Measurements from ENCODE around the gene FOXD2. TPM values are rescaled to one million over a fixed set of nuclear protein-coding genes. Genes with fewer than 3 reads are reported as not detected.

FOXD2 gene
- total and polyA plus RNA-seq, 2 experiments from 2014 or later, result 1.0 to 1.6 TPM

GRCh38 chr1:47401761-47402160 lies 36.1 kb upstream of the FOXD2 start:
- no peak for DNase-seq (ENCODE audit: low spot score)
- Histone ChIP-seq H4K20me1 (ENCODE audit: insufficient read depth, poor library complexity, severe bottlenecking) (no peaks in the 10 kb centered on the region), H3K27ac (no peak overlapping the region), H3K4me2 (no peak overlapping the region), H3K9me2 (replicated peaks; ENCODE audit: insufficient read depth) (no peaks in the 10 kb centered on the region), H2AFZ (no peak overlapping the region), H3K4me3 (no peak overlapping the region), H3K4me1 (ENCODE audit: insufficient read depth) (peaks cover 11% of the 10 kb centered on the region), H3K9me3 (ENCODE audit: low read depth) (no peaks in the 10 kb centered on the region), H3K79me2 (no peaks in the 10 kb centered on the region), H3K36me3 (replicated peaks; ENCODE audit: insufficient read depth, low read depth) (no peaks in the 10 kb centered on the region), H3K27me3 (peaks cover 9% of the 10 kb centered on the region)
- 72% methylated on average over 4 of the region's 4 CpGs for WGBS (ENCODE audit: low lambda C conversion rate, missing lambda C conversion rate)
- TF ChIP-seq, protein P1, sequence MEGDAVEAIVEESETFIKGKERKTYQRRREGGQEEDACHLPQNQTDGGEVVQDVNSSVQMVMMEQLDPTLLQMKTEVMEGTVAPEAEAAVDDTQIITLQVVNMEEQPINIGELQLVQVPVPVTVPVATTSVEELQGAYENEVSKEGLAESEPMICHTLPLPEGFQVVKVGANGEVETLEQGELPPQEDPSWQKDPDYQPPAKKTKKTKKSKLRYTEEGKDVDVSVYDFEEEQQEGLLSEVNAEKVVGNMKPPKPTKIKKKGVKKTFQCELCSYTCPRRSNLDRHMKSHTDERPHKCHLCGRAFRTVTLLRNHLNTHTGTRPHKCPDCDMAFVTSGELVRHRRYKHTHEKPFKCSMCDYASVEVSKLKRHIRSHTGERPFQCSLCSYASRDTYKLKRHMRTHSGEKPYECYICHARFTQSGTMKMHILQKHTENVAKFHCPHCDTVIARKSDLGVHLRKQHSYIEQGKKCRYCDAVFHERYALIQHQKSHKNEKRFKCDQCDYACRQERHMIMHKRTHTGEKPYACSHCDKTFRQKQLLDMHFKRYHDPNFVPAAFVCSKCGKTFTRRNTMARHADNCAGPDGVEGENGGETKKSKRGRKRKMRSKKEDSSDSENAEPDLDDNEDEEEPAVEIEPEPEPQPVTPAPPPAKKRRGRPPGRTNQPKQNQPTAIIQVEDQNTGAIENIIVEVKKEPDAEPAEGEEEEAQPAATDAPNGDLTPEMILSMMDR (IDR thresholded peaks at IDR 0.05; ENCODE audit: poor library complexity), result no peak
- TF ChIP-seq EZH2phosphoT487 (IDR thresholded peaks at IDR 0.05; ENCODE audit: low read depth, severe bottlenecking, unreplicated experiment) (no peak), EZH2 (IDR thresholded peaks at IDR 0.05; ENCODE audit: borderline replicate concordance) (no peak)

DNA sequence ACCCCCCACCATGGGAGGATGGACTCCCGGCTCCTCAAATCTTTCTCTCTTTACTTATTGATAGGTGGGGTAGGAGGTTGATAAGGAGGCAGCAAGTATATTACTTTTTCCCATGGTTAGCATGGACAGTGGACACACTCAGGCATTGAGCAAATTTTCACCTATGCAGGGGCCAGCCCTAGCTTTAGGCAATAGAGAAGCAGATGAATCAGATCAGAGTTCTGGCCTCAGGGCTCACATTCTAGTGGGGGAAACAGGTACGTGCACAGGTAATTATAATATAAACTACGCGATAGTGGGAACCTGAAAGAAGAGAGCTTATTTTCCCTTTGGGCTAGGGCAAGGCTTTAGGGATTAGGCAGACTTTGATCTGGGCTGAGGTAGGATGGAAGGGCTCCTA lies 35.3 kb upstream of the FOXD2 start:
- Histone ChIP-seq H4K20me1 (ENCODE audit: insufficient read depth, poor library complexity, severe bottlenecking) (no peaks in the 10 kb centered on the region), H3K36me3 (replicated peaks; ENCODE audit: insufficient read depth, low read depth) (no peaks in the 10 kb centered on the region), H3K9me3 (ENCODE audit: low read depth) (no peaks in the 10 kb centered on the region), H3K9me2 (replicated peaks; ENCODE audit: insufficient read depth) (no peaks in the 10 kb centered on the region), H3K79me2 (no peaks in the 10 kb centered on the region), H3K27ac (no peak overlapping the region), H3K4me3 (no peak overlapping the region), H3K27me3 (peaks cover 9% of the 10 kb centered on the region), H3K4me1 (ENCODE audit: insufficient read depth) (peaks cover 11% of the 10 kb centered on the region), H2AFZ (no peak overlapping the region), H3K4me2 (no peak overlapping the region)
- 68% methylated on average over 4 of the region's 4 CpGs for WGBS (ENCODE audit: low lambda C conversion rate, missing lambda C conversion rate)
- TF ChIP-seq, protein P1 (IDR thresholded peaks at IDR 0.05; ENCODE audit: poor library complexity), result no peak
- TF ChIP-seq EZH2phosphoT487 (IDR thresholded peaks at IDR 0.05; ENCODE audit: low read depth, severe bottlenecking, unreplicated experiment) (no peak), EZH2 (IDR thresholded peaks at IDR 0.05; ENCODE audit: borderline replicate concordance) (no peak)
- DNase-seq (ENCODE audit: low spot score), result no peak

DNA sequence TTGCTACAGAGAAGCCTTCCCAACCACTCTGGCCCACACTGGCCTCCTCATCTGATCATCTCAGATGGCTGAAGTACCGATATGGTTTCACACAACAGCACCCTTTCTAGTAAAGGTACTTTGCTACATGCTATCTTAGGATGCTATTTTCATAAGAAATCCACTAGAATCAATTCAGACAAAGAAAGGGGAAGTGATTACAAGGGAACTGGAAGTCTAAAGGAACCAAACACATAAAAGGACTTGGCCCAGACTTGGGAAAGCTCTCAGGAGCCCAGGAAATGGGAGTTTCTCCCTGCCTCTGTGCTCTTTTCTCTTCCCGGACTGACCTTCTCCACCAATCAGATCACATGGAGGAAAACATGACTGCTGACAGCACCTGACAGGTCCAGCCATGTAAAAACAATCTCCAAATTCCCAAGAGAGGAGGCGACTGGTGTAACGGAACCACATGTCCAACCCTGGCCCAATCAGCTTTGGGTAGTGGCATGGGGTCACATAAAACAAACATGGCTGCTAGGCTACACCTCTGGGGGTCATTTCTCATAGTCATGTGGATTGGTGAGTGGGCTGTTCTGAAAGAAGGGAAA lies 34.4 kb upstream of the FOXD2 start:
- H3K27ac ChIP-seq, result no peak overlapping the region
- DNase-seq (ENCODE audit: low spot score), result no peak
- H3K9me2 ChIP-seq (replicated peaks; ENCODE audit: insufficient read depth), result no peaks in the 10 kb centered on the region
- no peaks in the 10 kb centered on the region for H3K36me3 ChIP-seq (replicated peaks; ENCODE audit: insufficient read depth, low read depth)
- no peaks in the 10 kb centered on the region for H3K9me3 ChIP-seq (ENCODE audit: low read depth)
- H3K79me2 ChIP-seq, result no peaks in the 10 kb centered on the region
- peaks cover 9% of the 10 kb centered on the region for H3K27me3 ChIP-seq
- H3K4me3 ChIP-seq, result no peak overlapping the region
- TF ChIP-seq, protein P1 (IDR thresholded peaks at IDR 0.05; ENCODE audit: poor library complexity), result no peak
- no peak for TF ChIP-seq EZH2 (IDR thresholded peaks at IDR 0.05; ENCODE audit: borderline replicate concordance)
- no peak for TF ChIP-seq EZH2phosphoT487 (IDR thresholded peaks at IDR 0.05; ENCODE audit: low read depth, severe bottlenecking, unreplicated experiment)
- H2AFZ ChIP-seq, result no peak overlapping the region
- H4K20me1 ChIP-seq (ENCODE audit: insufficient read depth, poor library complexity, severe bottlenecking), result no peaks in the 10 kb centered on the region
- no peak overlapping the region for H3K4me2 ChIP-seq
- H3K4me1 ChIP-seq (ENCODE audit: insufficient read depth), result peaks cover 12% of the 10 kb centered on the region
- WGBS (ENCODE audit: low lambda C conversion rate, missing lambda C conversion rate), result 90% methylated on average over 4 of the region's 4 CpGs
